GM21723 (cell line): ENCODE data around the gene CORO2A.
A peak's percentile ranks its signal among the peaks of the same experiment; 100 is the strongest.

ENCODE experiments used
- ATAC-seq: cut with Tn5 transposase; IDR thresholded peaks from one replicate; pipeline ENCODE4 v1.9.1; 2021; ENCODE audit warnings: mild to moderate bottlenecking, moderate library complexity; ENCODE audit not compliant: unreplicated experiment

Gene CORO2A

GRCh38 chr9:98219794-98220370, 27.4 kb upstream of the CORO2A start:
- no peak for ATAC-seq

- ATAC-seq = no peak
Measured at GRCh38 chr9:98219364-98219716, 26.9 kb upstream of the CORO2A start.

- ATAC-seq = no peak
Measured at GRCh38 chr9:98218562-98219363, 26.3 kb upstream of the CORO2A start.

GRCh38 chr9:98217255-98217654, 24.8 kb upstream of the CORO2A start:
- ATAC-seq = no peak

- ATAC-seq = no peak
Measured at GRCh38 chr9:98216391-98216790, 24.0 kb upstream of the CORO2A start.

GRCh38 chr9:98215821-98216220, 23.4 kb upstream of the CORO2A start:
- ATAC-seq = no peak

- no peak for ATAC-seq
Measured at GRCh38 chr9:98215271-98215670, 22.8 kb upstream of the CORO2A start.

GRCh38 chr9:98214811-98215210, 22.4 kb upstream of the CORO2A start:
- ATAC-seq = no peak

GRCh38 chr9:98211260-98211659, 18.8 kb upstream of the CORO2A start:
- ATAC-seq = no peak

GRCh38 chr9:98210435-98210834, 18.0 kb upstream of the CORO2A start:
- no peak for ATAC-seq

GRCh38 chr9:98209530-98209929, 17.1 kb upstream of the CORO2A start:
- no peak for ATAC-seq

GRCh38 chr9:98208635-98209034, 16.2 kb upstream of the CORO2A start:
- ATAC-seq = no peak

- ATAC-seq = no peak
Measured at GRCh38 chr9:98207606-98208005, 15.2 kb upstream of the CORO2A start.

- ATAC-seq = no peak
Measured at GRCh38 chr9:98206754-98207153, 14.3 kb upstream of the CORO2A start.

- ATAC-seq = no peak
Measured at GRCh38 chr9:98204692-98205091, 12.3 kb upstream of the CORO2A start.

GRCh38 chr9:98203153-98203552, 10.7 kb upstream of the CORO2A start:
- ATAC-seq = no peak

GRCh38 chr9:98202252-98202651, 9.8 kb upstream of the CORO2A start:
- no peak for ATAC-seq

GRCh38 chr9:98201749-98202148, 9.3 kb upstream of the CORO2A start:
- ATAC-seq = no peak

- ATAC-seq = peak; percentile 76
Measured at GRCh38 chr9:98201102-98201501, 8.7 kb upstream of the CORO2A start.

- no peak for ATAC-seq
Measured at GRCh38 chr9:98199388-98200033, 7.1 kb upstream of the CORO2A start.

- no peak for ATAC-seq
Measured at GRCh38 chr9:98195671-98196070, 3.2 kb upstream of the CORO2A start.

- ATAC-seq = no peak
Measured at GRCh38 chr9:98193336-98193944, 1.0 kb upstream of the CORO2A start.
